ENCODE results near the gene SPPL2B. TPM values are rescaled to one million over a fixed set of nuclear protein-coding genes. Genes with fewer than 3 reads are reported as not detected.
A peak's percentile ranks its signal among the peaks of the same experiment; 100 is the strongest.
"Not testable (repeated sequence)": the region's sequence is repeated elsewhere in the genome, so short reads cannot be mapped to it uniquely, and the experiment has no call there.

The SPPL2B gene
- total and polyA plus RNA-seq, 12 donors, result 17.8 to 69.7 (median 21.2) TPM

DNA sequence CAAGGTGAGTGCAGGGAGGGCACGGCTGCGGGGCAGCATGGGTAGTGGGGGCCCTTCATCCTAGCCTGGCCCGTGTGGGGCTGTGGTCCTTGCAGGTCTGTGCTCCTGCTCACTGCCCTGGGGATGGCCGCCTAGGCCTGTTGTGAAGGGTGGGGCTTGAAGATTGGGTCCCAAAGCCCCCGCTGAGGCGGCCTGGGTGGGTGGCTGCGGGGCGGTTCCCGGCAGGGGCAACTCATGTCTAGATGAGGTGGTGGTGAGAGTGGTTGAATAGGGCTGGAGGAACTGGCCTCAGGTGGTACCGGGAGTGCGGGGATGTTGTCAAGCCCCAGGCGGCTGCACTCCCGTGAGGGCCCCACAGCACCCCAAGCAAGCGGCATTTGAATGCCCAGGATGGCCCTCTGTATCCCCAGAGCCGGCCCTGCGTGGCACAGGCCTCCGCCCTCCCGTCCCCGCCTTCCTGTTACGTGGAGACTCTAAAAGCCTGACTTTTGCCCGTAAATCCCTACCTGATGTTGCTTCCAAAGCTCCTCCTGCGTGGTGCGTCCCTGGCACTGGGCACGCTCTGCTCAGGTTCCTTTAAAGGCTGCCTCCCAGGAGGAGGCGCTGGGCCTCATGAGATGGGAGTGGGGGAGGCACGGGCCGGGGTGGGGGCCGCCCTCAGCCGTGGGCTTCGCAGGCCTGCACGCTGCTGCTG lies 15.0 kb downstream of the SPPL2B start:
- DNase-seq (no peak), ATAC-seq (peak in 1 of 8 donors; percentile 18)
- TF ChIP-seq, protein P1, sequence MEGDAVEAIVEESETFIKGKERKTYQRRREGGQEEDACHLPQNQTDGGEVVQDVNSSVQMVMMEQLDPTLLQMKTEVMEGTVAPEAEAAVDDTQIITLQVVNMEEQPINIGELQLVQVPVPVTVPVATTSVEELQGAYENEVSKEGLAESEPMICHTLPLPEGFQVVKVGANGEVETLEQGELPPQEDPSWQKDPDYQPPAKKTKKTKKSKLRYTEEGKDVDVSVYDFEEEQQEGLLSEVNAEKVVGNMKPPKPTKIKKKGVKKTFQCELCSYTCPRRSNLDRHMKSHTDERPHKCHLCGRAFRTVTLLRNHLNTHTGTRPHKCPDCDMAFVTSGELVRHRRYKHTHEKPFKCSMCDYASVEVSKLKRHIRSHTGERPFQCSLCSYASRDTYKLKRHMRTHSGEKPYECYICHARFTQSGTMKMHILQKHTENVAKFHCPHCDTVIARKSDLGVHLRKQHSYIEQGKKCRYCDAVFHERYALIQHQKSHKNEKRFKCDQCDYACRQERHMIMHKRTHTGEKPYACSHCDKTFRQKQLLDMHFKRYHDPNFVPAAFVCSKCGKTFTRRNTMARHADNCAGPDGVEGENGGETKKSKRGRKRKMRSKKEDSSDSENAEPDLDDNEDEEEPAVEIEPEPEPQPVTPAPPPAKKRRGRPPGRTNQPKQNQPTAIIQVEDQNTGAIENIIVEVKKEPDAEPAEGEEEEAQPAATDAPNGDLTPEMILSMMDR (IDR thresholded peaks at IDR 0.05), result no peak
- H3K27me3 ChIP-seq, result no peaks in the 10 kb centered on the region
- H3K9me3 ChIP-seq, result no peaks in the 10 kb centered on the region
- no peak overlapping the region for H3K4me3 ChIP-seq
- H3K4me1 ChIP-seq, result peaks cover 0 to 5% (median 0%) of the 10 kb centered on the region in 9 donors
- no peak overlapping the region for H3K27ac ChIP-seq
- peaks cover 0 to 72% (median 17%) of the 10 kb centered on the region in 9 donors for H3K36me3 ChIP-seq
- 96 to 97% methylated on average over 28 to 31 of the region's 31 CpGs for WGBS, 2 donors
- intact Hi-C loops (cut with DNase I), result no loop called here

DNA sequence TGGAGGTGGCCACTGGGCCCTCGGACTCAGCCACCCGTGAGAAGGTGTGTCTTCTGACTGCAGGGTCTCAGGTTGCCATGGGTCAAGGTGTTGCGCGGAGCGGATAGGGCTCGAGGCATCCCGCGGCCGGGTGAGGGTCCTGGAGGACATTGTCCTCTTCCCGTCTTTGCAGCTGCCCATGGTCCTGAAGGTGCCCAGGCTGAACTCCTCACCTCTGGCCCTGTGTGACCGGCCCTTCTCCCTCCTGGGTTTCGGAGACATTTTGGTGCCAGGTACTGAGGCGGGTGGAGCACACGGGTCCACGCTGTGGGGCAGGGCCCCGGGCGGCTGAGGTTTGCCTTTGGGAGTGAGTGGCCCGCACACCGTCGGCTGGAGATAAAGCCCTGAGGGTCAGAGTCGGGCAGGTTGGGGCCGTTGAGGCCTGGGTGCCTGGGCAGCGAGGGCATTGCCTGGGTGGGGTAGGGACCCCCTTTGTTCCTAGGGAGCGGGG lies 15.9 kb downstream of the SPPL2B start:
- Histone ChIP-seq H3K27me3 (no peaks in the 10 kb centered on the region), H3K27ac (no peak overlapping the region), H3K4me1 (peaks cover 0 to 5% (median 0%) of the 10 kb centered on the region in 9 donors), H3K4me3 (no peak overlapping the region), H3K36me3 (peaks cover 0 to 64% (median 17%) of the 10 kb centered on the region in 9 donors), H3K9me3 (no peaks in the 10 kb centered on the region)
- DNase-seq (no peak), ATAC-seq (no peak)
- intact Hi-C loops (cut with DNase I), result no loop called here
- WGBS, 2 donors, result 93 to 96% methylated on average over 24 of the region's 24 CpGs
- TF ChIP-seq, protein P1 (IDR thresholded peaks at IDR 0.05), result no peak

DNA sequence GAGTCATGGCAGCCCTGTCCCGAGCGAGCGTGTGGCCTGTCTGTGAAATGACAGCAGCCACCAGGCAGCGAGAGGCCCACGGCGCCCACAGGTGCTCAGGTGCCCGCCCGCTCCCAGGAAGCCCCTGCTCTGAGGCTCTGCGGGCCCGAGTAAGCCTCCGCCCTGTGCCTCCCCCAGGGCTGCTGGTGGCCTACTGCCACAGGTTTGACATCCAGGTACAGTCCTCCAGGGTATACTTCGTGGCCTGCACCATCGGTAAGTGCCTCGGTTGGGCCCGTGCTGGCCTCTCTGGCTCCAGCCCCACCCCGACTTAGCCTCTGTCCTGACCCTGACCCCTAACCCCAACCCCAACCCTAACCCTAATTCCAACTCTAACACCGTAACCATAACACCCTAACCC lies 16.6 kb downstream of the SPPL2B start:
- ATAC-seq (no peak), DNase-seq (no peak)
- H3K9me3 ChIP-seq, result no peaks in the 10 kb centered on the region
- peaks cover 0 to 58% (median 13%) of the 10 kb centered on the region in 9 donors for H3K36me3 ChIP-seq
- intact Hi-C loops (cut with DNase I), result no loop called here
- H3K4me1 ChIP-seq, result peaks cover 0 to 5% (median 0%) of the 10 kb centered on the region in 9 donors
- no peak overlapping the region for H3K4me3 ChIP-seq
- 95 to 96% methylated on average over 17 of the region's 17 CpGs for WGBS, 2 donors
- TF ChIP-seq, protein P1 (IDR thresholded peaks at IDR 0.05), result no peak
- no peaks in the 10 kb centered on the region for H3K27me3 ChIP-seq
- H3K27ac ChIP-seq, result no peak overlapping the region

DNA sequence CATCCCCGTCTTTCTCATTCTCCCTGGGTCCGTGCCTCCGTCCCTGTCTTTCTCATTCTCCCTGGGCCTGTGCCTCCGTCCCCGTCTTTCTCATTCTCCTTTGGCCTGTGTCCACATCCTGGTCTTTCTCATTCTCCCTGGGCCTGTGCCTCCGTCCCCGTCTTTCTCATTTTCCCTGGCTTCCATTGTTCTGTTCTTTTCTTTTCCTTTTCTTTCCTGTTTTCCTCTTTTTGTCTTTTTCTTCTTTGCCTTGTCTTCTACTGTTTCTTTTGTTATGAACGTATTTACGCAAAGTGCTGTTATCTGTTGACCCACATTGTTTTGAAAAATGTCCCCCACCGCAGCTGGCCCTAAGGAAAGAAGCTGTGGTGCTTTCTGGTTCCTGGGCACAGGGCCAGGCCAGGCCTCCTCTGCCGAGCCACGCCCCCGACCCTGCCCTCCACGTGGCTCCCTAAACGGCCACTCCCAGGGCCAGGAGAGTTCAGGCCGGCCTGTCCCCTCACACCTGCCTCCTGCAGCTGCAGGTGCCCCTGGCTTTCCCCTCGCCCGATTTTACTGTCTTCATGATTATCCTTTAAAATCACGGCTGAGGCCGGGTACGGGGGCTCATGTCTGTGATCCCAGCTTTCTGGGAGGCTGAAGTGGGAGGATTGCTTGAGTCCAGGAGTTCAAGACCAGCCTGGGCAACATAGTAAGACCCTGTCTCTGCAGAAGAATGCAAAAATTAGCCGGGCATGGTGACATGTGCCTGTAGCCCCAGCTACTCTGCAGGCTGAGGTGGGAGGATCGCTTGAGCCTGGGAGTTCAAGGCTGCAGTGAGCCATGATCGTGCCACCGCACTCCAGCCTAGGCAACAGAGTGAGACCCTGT lies 17.5 kb downstream of the SPPL2B start:
- 65 to 69% methylated on average over 25 of the region's 25 CpGs for WGBS, 2 donors
- H3K4me3 ChIP-seq, result no peak overlapping the region
- ATAC-seq (peak in 3 of 8 donors; percentile 33 to 68 (median 48)), DNase-seq (no peak)
- no peaks in the 10 kb centered on the region for H3K27me3 ChIP-seq
- no peaks in the 10 kb centered on the region for H3K9me3 ChIP-seq
- TF ChIP-seq, protein P1 (IDR thresholded peaks at IDR 0.05), result no peak
- intact Hi-C loops (cut with DNase I), result no loop called here
- H3K27ac ChIP-seq, result no peak overlapping the region
- H3K36me3 ChIP-seq, result peaks cover 0 to 56% (median 6%) of the 10 kb centered on the region in 9 donors
- H3K4me1 ChIP-seq, result peaks cover 0 to 5% (median 0%) of the 10 kb centered on the region in 9 donors

DNA sequence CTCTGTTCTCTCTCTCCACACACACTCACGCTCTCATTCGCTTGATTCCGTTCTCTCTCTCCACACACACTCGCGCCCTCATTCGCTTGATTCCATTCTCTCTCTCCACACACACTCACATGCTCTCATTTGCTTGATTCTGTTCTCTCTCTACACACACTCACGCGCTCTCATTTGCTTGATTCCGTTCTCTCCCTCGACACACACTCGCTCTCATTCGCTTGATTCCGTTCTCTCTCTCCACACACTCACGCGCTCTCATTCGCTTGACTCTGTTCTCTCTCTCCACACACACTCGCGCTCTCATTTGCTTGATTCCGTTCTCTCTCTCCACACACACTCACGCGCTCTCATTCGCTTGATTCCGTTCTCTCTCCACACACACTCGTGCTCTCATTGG lies 21.3 kb downstream of the SPPL2B start:
- H3K4me3 ChIP-seq; intact Hi-C loops (cut with DNase I); H3K9me3 ChIP-seq; DNase-seq; H3K27me3 ChIP-seq; ATAC-seq; H3K4me1 ChIP-seq; H3K27ac ChIP-seq: not testable (repeated sequence)
- H3K36me3 ChIP-seq, result peaks cover 0 to 60% (median 13%) of the 10 kb centered on the region in 9 donors
- 94 to 95% methylated on average over 24 of the region's 24 CpGs for WGBS, 2 donors
